Lower leg skin (tissue), 3 donors: ENCODE results near the gene TRPC4AP.

Experiments
- CTCF ChIP-seq, 3 donors: fragments of 450-650 bp; IDR thresholded peaks; one replicate each; pipeline ENCODE4 v1.5.1; 2016; ENCODE audit warnings: antibody characterized with exemption in 3 of 3, mild to moderate bottlenecking in 3 of 3, moderate library complexity in 2 of 3
- POLR2A ChIP-seq, 2 donors: fragments of 450-650 bp; IDR thresholded peaks; one replicate each; pipeline ENCODE4 v1.6.1; 2016 to 2017; ENCODE audit warnings: antibody characterized with exemption in 2 of 2, mild to moderate bottlenecking in 1 of 2, moderate library complexity in 1 of 2

- no peak for TF ChIP-seq CTCF (IDR thresholded peaks at IDR 0.05)
- TF ChIP-seq POLR2A (IDR thresholded peaks at IDR 0.05), result no peak
Measured at GRCh38 chr20:35122756-35123405, 30.3 kb upstream of the TRPC4AP start.
